Skin epidermis (tissue), 12 donors: Measurements from ENCODE around the gene SLC25A1.

Source experiments
- H3K27ac ChIP-seq, 21 experiments: fragments of 200-600 bp; sonication (generic) in 11 of 21; one replicate each; pipeline ENCODE4 v1.5.0; 2020; ENCODE audit warnings: mild to moderate bottlenecking in 3 of 21, inconsistent platforms in 2 of 21, moderate library complexity in 2 of 21
- H3K4me3 ChIP-seq, 7 experiments: fragments of 200-600 bp; sonication (generic) in 2 of 7; one replicate each; pipeline ENCODE4 v1.5.0; 2020; ENCODE audit warnings: inconsistent platforms in 2 of 7, mild to moderate bottlenecking in 2 of 7, moderate library complexity in 1 of 7

SLC25A1 gene

GRCh38 chr22:19178657-19179496, at the start of gene SLC25A1:
Gene SLC25A1, minus strand, starts transcription at chr22:19178736. Its CDS starts 63 bp downstream, at chr22:19178673.
- Histone ChIP-seq H3K4me3 (peak within 1 kb of the TSS; percentile 75 to 94 (median 91)), H3K27ac (peak within 1 kb of the TSS; percentile 48 to 94 (median 86))

- H3K4me3 ChIP-seq, result no peak overlapping the region
- no peak overlapping the region for H3K27ac ChIP-seq
Measured at GRCh38 chr22:19228179-19228578, 49.6 kb upstream of the SLC25A1 start.

- Histone ChIP-seq H3K4me3 (no peak overlapping the region), H3K27ac (no peak overlapping the region)
Measured at GRCh38 chr22:19226428-19226827, 47.9 kb upstream of the SLC25A1 start.

DNA sequence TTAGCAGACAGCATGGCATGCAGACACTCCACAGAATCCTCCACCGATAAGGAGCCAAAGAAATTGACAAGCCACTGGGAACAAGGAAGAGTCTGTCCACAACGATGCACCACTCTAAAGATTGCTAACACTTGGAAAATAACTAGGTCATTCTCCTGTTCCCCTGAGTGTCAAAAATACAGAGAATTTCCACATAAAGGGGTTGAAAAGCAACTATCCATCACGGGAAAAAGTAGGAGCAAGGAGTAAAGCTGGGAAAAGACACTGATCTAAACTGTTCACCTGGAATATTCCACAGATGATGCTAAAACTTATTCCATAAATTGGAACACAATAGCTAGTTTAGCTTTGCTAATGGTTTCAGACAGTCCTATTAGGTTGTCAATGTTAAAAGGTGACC, 47.0 kb upstream of the SLC25A1 start:
- Histone ChIP-seq H3K4me3 (no peak overlapping the region), H3K27ac (no peak overlapping the region)

GRCh38 chr22:19224985-19225384, 46.4 kb upstream of the SLC25A1 start:
- Histone ChIP-seq H3K4me3 (no peak overlapping the region), H3K27ac (no peak overlapping the region)

DNA sequence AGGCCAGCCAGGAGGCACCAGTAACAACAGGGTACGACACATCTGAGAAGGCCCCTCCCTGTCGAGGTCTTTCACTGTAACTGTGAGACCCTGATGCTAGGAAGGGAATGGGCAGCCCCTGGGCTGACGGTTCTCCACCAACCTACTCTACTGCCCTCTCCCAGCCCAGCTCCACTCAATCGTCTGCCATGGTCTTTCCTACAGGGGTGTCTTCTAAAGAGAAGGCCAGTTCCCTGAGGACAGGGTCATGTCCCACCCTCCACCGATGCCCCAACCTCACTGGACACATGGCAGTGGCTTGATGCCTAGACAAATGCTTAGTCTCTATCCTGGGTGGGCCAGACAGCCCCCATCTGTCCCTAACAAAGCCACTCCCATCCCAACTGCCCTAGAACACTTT, 46.0 kb upstream of the SLC25A1 start:
- Histone ChIP-seq H3K27ac (no peak overlapping the region), H3K4me3 (no peak overlapping the region)

- H3K27ac ChIP-seq, result no peak overlapping the region
- no peak overlapping the region for H3K4me3 ChIP-seq
Measured at GRCh38 chr22:19223617-19224016, 45.1 kb upstream of the SLC25A1 start.

DNA sequence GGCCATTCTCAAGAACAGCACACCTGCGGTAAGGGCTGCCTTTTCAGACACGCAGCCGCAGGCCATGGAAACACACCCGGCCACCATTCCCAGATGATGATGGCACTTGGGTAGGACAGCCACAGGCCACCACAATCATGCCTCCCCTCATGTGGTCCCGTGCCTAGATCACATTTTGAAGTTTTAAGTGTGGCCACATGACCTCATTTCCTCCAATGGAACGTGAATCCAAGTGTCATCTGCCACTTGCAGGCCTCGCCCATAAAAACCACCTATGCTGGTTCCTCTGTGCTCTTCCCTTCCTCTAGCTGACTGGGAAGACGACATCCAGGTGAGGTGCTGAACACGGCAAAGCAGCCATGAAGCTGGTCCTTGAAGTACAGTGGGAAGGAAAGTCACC, 44.6 kb upstream of the SLC25A1 start:
- Histone ChIP-seq H3K27ac (no peak overlapping the region), H3K4me3 (no peak overlapping the region)

DNA sequence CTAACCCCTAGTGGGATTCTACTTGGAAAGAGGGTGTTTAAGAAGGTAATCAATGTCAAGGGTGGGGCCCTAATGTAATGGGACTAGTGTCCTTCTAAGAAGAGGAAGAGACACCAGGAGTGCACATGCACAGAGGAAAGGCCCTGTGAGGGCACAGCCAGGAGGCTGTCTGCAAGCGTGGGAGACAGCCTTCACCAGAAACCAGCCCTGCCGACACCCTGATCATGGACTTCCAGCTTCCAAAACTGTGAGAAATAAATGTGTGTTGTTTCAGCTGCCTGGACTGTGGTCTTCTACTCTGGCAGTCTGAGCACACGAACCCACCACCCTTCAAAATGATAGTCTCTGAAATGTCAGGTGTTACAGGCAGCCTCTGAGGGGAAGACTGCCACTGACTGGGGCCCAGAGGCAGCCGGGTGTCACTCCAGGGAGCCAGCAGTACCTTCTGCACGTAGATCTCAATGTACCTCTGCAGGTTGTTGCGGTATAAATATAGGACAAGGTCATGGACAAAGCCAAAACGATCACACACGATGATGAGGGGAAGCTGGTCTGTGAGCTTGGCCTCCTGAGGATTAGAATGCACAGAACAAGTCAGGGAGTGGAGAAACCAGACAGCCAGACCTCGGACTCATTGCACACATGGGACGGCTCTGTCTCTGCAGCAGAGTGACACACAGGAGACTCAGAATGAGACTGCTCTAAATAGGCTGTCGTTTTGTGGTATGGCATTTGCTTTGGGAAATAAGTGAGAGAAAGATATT, 43.9 kb upstream of the SLC25A1 start:
- no peak overlapping the region for H3K4me3 ChIP-seq
- no peak overlapping the region for H3K27ac ChIP-seq

DNA sequence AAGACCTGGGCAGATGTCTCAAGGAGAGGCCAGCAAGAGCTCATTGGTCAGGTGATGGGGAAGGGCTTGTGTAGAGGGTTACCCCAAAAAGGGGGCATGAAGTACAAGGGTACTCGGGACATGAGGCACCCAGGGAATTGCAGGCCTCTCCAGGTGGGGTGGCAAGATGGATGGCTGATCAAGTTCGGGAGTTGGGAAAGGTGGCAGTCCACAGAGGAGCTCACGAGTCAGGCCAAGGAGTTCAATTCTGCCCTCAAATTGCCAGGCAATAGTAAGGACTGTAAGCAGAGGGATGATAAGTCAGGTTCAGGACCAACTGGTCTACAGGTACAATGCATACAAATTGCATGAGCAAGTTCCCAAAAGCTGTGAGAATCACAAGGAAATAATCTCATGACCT, 42.3 kb upstream of the SLC25A1 start:
- Histone ChIP-seq H3K4me3 (no peak overlapping the region), H3K27ac (no peak overlapping the region)

- H3K27ac ChIP-seq, result no peak overlapping the region
Measured at GRCh38 chr22:19218541-19219233, 40.2 kb upstream of the SLC25A1 start.

DNA sequence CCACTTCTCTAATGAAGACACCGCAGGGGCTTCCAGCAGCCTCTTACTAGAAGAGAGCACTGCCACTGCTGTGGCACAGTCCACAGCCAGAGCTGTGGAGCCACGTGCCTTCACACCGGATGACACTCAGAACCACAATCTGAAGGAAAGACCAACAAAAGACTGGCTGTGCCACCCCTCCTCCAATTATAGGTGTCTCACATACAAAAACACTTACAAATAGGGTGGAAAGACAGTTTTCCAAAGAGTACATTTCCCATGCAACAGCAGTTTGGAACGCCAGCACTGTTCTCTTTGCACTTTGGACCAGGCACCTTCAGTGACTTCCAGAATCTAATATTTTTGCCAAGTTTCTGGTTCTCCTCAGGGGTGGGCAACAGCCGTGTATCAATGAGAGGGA, 38.0 kb upstream of the SLC25A1 start:
- Histone ChIP-seq H3K27ac (no peak overlapping the region), H3K4me3 (no peak overlapping the region)

More at GRCh38 chr22:19218541-19219233, 40.2 kb upstream of the SLC25A1 start:
- no peak overlapping the region for H3K4me3 ChIP-seq

DNA sequence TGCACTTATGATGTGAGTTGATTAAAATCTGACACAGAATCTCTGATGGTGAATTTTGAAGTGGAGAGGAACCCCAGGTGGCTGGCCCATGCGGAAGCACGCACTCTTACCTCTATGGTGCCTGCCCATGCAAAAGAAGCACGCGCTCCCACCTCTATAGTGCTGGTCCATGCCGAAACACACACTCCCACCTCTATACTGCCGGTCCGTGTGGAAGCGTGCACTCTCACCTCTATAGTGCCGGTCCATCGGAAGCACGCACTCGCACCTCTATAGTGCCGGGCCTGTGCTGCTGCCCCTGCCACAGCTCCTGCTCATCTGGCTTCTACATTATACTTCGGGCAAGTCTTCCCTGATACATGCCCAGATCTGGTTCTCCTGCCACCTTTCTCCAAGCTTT, 36.8 kb upstream of the SLC25A1 start:
- Histone ChIP-seq H3K4me3 (no peak overlapping the region), H3K27ac (no peak overlapping the region)

- no peak overlapping the region for H3K27ac ChIP-seq
- no peak overlapping the region for H3K4me3 ChIP-seq
Measured at GRCh38 chr22:19214078-19214473, 35.5 kb upstream of the SLC25A1 start.

DNA sequence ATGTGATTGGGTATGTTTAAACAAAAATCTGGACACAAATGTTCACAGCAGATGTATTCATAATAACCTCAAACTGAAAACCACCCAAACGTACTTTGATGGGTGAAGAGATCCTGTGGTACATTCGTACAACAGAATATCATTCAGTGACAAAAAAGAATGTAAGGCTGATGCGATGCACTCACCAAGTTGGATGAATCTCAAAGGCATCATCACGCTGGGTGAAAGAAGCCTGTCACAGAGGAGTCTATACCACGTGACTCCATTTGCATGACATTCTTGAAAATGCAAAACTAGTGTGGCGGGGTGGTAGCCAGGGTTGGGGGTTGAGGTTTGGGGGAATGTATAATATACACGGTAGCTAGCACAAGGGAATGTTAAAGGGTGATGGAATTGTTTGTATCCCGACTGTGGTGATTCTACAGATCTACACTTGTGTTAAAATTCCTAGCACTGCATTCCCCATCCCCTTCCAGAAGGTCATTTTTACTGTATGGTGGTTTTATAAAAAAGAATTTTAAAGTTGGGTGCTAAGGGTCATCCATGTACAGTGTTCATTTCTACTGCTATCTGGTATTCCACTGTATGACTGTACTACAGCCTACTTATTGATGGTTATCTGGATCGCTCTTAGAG, 35.0 kb upstream of the SLC25A1 start:
- no peak overlapping the region for H3K27ac ChIP-seq
- H3K4me3 ChIP-seq, result no peak overlapping the region

DNA sequence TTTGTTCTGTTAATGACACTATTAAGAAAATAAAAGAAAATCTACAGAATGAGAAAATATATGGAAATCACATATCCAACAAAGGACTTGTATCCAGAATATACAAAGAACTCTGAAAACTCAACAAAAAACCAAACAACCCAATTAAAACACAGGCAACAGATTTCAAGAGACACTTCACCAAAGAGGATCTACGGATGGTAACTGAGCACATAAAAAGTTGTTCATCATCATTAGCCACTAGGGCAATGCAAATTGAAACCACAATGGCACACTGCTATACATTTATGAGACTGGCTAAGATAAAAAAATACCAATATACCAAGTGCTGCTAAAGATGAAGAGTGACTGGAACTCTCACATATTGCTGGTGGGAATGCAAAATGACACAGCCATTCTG, 34.5 kb upstream of the SLC25A1 start:
- Histone ChIP-seq H3K27ac (no peak overlapping the region), H3K4me3 (no peak overlapping the region)

DNA sequence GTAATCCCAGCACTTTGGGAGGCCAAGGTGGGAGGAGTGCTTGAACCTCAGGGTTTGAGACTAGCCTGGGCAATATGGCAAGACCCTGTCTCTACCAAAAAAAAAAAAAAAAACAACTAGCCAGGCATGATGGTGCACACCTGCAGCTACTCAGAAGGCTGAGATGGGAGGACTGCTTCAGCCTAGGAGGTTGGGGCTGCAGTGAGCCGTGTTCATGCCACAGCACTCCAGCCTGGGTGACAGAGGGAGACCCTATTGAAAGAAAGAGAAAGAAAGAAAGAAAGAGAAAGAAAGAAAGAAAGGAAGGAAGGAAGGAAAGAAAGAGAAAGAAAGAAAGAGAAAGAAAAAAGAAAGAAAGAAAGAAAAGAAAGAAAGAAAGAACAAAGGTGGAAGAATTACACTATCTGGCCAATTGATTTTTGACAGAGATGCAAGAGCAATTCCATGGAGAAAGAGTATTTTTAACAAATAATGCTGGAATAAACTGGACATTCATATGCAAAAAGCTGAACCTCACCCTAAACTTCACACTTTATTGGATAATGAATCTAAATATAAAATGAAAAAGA, 33.9 kb upstream of the SLC25A1 start:
- Histone ChIP-seq H3K27ac (no peak overlapping the region), H3K4me3 (no peak overlapping the region)

DNA sequence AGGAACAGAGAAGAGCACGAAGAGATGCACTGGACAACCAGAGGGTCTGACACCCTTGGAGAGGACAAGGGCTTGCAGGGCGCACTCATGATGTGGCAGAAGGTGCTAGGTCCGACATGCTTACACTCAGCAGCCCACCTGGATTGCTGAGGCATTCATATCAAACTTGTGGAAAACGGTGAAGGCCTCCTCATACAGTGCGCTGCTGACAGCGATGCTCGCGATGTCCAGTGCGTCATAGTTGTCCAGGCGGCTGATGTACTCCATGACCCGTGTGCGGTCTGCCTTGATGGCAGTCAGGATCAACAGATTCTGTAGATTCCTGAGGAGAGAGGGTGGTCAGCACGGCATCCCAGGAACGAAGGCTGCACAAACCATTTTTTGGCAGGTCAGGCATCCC, 31.7 kb upstream of the SLC25A1 start:
- Histone ChIP-seq H3K27ac (no peak overlapping the region), H3K4me3 (no peak overlapping the region)

- H3K4me3 ChIP-seq, result no peak overlapping the region
- H3K27ac ChIP-seq, result no peak overlapping the region
Measured at GRCh38 chr22:19208287-19208847, 29.8 kb upstream of the SLC25A1 start.
